PC-9 (cell line): ENCODE results near the gene RIMKLA. TPM values are rescaled to one million over a fixed set of nuclear protein-coding genes. Genes with fewer than 3 reads are reported as not detected.
A peak's percentile ranks its signal among the peaks of the same experiment; 100 is the strongest.

Experiments
- BruUV-seq: library from RNA; stranded (reverse); fragments of 400-500 nt; replicated peaks from 2 replicates; lab custom pipeline; 2021; lab: Mats Ljungman, UMichigan
- CTCF ChIA-PET: fragments of 300-600 bp; sonication (Branson Sonifier 250); formaldehyde crosslinking; loops from one replicate; lab custom pipeline; 2022; ENCODE audit warnings: antibody characterized with exemption; lab: Charles Lee
- POLR2A ChIA-PET: fragments of 300-600 bp; sonication (Branson Sonifier 250); formaldehyde crosslinking; loops from one replicate; lab custom pipeline; 2022; ENCODE audit warnings: antibody characterized with exemption; ENCODE audit not compliant: unreplicated experiment; lab: Charles Lee
- DNase-seq, 2 experiments: peaks; one replicate each; pipeline versions ENCODE4 v3.0.0 to v3.0.0-alpha.2; 2015 to 2022; ENCODE audit warnings: mixed read lengths in 1 of 2
- H2AFZ ChIP-seq: fragments of 200-600 bp; sonication (generic); 2 replicates; pipeline ENCODE4 v1.8.1; 2017; ENCODE audit warnings: antibody characterized with exemption
- H3F3A ChIP-seq: fragments of 200-600 bp; sonication (generic); 2 replicates; pipeline ENCODE4 v1.8.1; 2017; ENCODE audit warnings: antibody characterized with exemption, mild to moderate bottlenecking, low read depth; ENCODE audit not compliant: insufficient read depth
- H3K27ac ChIP-seq: fragments of 200-600 bp; sonication (generic); 2 replicates; pipeline ENCODE4 v1.6.1; 2016; ENCODE audit warnings: mixed run types
- H3K27me3 ChIP-seq: fragments of 200-600 bp; sonication (generic); 2 replicates; pipeline ENCODE4 v1.6.1; 2016; ENCODE audit warnings: low read depth, mixed run types; ENCODE audit not compliant: insufficient read depth
- H3K36me3 ChIP-seq: fragments of 200-600 bp; sonication (generic); 2 replicates; pipeline ENCODE4 v1.6.1; 2016; ENCODE audit warnings: low read depth, mixed run types
- H3K4me1 ChIP-seq: fragments of 200-600 bp; sonication (generic); replicated peaks from 2 replicates; pipeline ENCODE4 v1.6.1; 2016; ENCODE audit warnings: mixed run types; ENCODE audit not compliant: insufficient read depth
- H3K4me2 ChIP-seq: fragments of 200-600 bp; sonication (generic); 2 replicates; pipeline ENCODE4 v1.6.1; 2017; ENCODE audit warnings: mixed run types
- H3K4me3 ChIP-seq: fragments of 200-600 bp; sonication (generic); 2 replicates; pipeline ENCODE4 v1.6.1; 2016; ENCODE audit warnings: mixed run types
- H3K79me2 ChIP-seq: fragments of 200-600 bp; sonication (generic); 2 replicates; pipeline ENCODE4 v1.6.1; 2017; ENCODE audit warnings: low read depth, mixed run types
- H3K9me2 ChIP-seq: fragments of 200-600 bp; sonication (generic); 2 replicates; pipeline ENCODE4 v1.8.1; 2017; ENCODE audit warnings: mild to moderate bottlenecking; ENCODE audit not compliant: insufficient read depth
- H3K9me3 ChIP-seq: fragments of 200-600 bp; sonication (generic); 2 replicates; pipeline ENCODE4 v1.8.1; 2016; ENCODE audit warnings: low read depth; ENCODE audit not compliant: insufficient read depth
- H4K20me1 ChIP-seq: fragments of 200-600 bp; sonication (generic); 2 replicates; pipeline ENCODE4 v1.8.1; 2017; ENCODE audit not compliant: insufficient read depth
- CTCF ChIP-seq: fragments of 200-600 bp; sonication (generic); conservative IDR thresholded peaks from 2 replicates; pipeline ENCODE4 v1.6.1; 2017; ENCODE audit warnings: mixed run types, antibody characterized with exemption, mild to moderate bottlenecking, moderate library complexity
- EZH2 ChIP-seq: fragments of 200-600 bp; sonication (generic); IDR thresholded peaks from 2 replicates; pipeline ENCODE4 v1.8.0; 2017; ENCODE audit warnings: antibody characterized with exemption, low read depth
- intact Hi-C: fragments of 100-400 bp; cut with micrococcal nuclease; formaldehyde crosslinking; loops from one replicate; pipeline ENCODE4 v1.10.0; 2022; ENCODE audit not compliant: unreplicated experiment
- total RNA-seq: library from RNA; stranded (reverse); gene quantifications from 2 replicates; pipeline ENCODE4 v1.2.3, GENCODE V29; 2021

Gene RIMKLA
- total RNA-seq, 1 experiment from 2014 or later, result 0.35 TPM

GRCh38 chr1:42372796-42373195, 7.8 kb upstream of the RIMKLA start:
- Histone ChIP-seq H3K4me2 (no peak overlapping the region), H3K79me2 (no peaks in the 10 kb centered on the region), H3K27ac (no peak overlapping the region), H3K9me2 (no peaks in the 10 kb centered on the region), H3K4me3 (no peak overlapping the region), H3K9me3 (no peaks in the 10 kb centered on the region), H3K4me1 (peaks cover 16% of the 10 kb centered on the region), H4K20me1 (no peaks in the 10 kb centered on the region), H2AFZ (no peak overlapping the region), H3K27me3 (no peaks in the 10 kb centered on the region), H3K36me3 (no peaks in the 10 kb centered on the region), H3F3A (peaks cover 7% of the 10 kb centered on the region; the same call in 1 of the 2 replicates)
- DNase-seq, result no peak
- BruUV-seq, result no TSS peak
- intact Hi-C loops, result no loop called here
- no peak for TF ChIP-seq CTCF
- ChIA-PET POLR2A (no interaction called here), CTCF (no interaction called here)

GRCh38 chr1:42379794-42380585, 602 bp upstream of the RIMKLA start:
- H3K4me1 ChIP-seq, result peaks cover 11% of the 10 kb centered on the region
- no peaks in the 10 kb centered on the region for H3K36me3 ChIP-seq
- peak overlapping the region; percentile 65 for H3K4me3 ChIP-seq
- peak overlapping the region; percentile 68 for H2AFZ ChIP-seq
- no TSS peak for BruUV-seq
- H3K27ac ChIP-seq, result no peak overlapping the region
- no peaks in the 10 kb centered on the region for H3K9me3 ChIP-seq
- TF ChIP-seq EZH2 (no peak), CTCF (no peak)
- no peaks in the 10 kb centered on the region for H3K27me3 ChIP-seq
- no peaks in the 10 kb centered on the region for H3F3A ChIP-seq
- no peaks in the 10 kb centered on the region for H3K79me2 ChIP-seq
- H4K20me1 ChIP-seq, result no peaks in the 10 kb centered on the region; the same call in 1 of the 2 replicates
- POLR2A ChIA-PET, result no interaction called here
- intact Hi-C loops, result no loop called here
- H3K4me2 ChIP-seq, result peak overlapping the region; percentile 86
- DNase-seq, result peak in 1 of 2 experiments; percentile 14
- CTCF ChIA-PET, result no interaction called here
- H3K9me2 ChIP-seq, result no peaks in the 10 kb centered on the region

- BruUV-seq, result no TSS peak
- no peaks in the 10 kb centered on the region; the same call in 1 of the 2 replicates for H4K20me1 ChIP-seq
- POLR2A ChIA-PET, result no interaction called here
- peak overlapping the region; percentile 65 for H3K4me3 ChIP-seq
- no peak for DNase-seq
- no peaks in the 10 kb centered on the region for H3K36me3 ChIP-seq
- peak overlapping the region; percentile 91 for H2AFZ ChIP-seq
- no peaks in the 10 kb centered on the region for H3K9me3 ChIP-seq
- no peaks in the 10 kb centered on the region for H3F3A ChIP-seq
- H3K9me2 ChIP-seq, result no peaks in the 10 kb centered on the region
- no peaks in the 10 kb centered on the region for H3K27me3 ChIP-seq
- H3K4me1 ChIP-seq, result peaks cover 16% of the 10 kb centered on the region
- TF ChIP-seq EZH2 (no peak), CTCF (no peak)
- CTCF ChIA-PET, result no interaction called here
- H3K27ac ChIP-seq, result no peak overlapping the region
- intact Hi-C loops, result no loop called here
- H3K4me2 ChIP-seq, result peak overlapping the region; percentile 86
- H3K79me2 ChIP-seq, result no peaks in the 10 kb centered on the region
These were observed 685 bp downstream of the RIMKLA start for GRCh38 chr1:42381280-42381673.
